Retinal pigment epithelial cell (primary cell): ENCODE results near the gene NUP35.
"Not testable (repeated sequence)": the region's sequence is repeated elsewhere in the genome, so short reads cannot be mapped to it uniquely, and the experiment has no call there.

Experiments
- DNase-seq: peaks from one replicate; pipeline ENCODE4 v3.0.0-alpha.2; 2010; ENCODE audit warnings: low read depth
- H3K4me3 ChIP-seq: 2 replicates; pipeline ENCODE4 v1.5.1; 2011; ENCODE audit warnings: mild to moderate bottlenecking, low read length, control low read depth, moderate library complexity
- TF ChIP-seq, protein P1 (sequence below): conservative IDR thresholded peaks from 2 replicates; pipeline ENCODE4 v1.5.1; 2011; ENCODE audit warnings: low read depth, low read length, control low read depth, inconsistent platforms

NUP35 gene

DNA sequence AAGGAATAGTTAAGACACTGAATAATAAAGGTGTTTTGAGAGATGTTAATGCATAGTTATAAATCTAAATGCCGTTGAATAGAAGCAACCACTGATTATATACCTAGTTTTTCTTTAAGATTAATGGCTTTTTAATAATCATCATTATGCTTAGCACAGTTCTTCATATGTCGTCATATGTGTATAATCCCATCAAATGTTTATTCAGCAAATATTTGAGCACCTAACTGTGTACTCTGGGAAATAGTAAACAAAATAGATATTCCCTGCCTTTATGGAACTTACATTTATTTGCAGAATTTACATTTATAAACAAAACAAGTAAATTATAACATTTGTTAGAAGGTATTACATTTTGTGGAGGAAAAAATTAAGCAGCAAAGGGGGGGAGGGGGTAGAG is 9.8 kb downstream of the NUP35 start:
- H3K4me3 ChIP-seq, result no peak overlapping the region
- TF ChIP-seq, protein P1, sequence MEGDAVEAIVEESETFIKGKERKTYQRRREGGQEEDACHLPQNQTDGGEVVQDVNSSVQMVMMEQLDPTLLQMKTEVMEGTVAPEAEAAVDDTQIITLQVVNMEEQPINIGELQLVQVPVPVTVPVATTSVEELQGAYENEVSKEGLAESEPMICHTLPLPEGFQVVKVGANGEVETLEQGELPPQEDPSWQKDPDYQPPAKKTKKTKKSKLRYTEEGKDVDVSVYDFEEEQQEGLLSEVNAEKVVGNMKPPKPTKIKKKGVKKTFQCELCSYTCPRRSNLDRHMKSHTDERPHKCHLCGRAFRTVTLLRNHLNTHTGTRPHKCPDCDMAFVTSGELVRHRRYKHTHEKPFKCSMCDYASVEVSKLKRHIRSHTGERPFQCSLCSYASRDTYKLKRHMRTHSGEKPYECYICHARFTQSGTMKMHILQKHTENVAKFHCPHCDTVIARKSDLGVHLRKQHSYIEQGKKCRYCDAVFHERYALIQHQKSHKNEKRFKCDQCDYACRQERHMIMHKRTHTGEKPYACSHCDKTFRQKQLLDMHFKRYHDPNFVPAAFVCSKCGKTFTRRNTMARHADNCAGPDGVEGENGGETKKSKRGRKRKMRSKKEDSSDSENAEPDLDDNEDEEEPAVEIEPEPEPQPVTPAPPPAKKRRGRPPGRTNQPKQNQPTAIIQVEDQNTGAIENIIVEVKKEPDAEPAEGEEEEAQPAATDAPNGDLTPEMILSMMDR, result no peak

DNA sequence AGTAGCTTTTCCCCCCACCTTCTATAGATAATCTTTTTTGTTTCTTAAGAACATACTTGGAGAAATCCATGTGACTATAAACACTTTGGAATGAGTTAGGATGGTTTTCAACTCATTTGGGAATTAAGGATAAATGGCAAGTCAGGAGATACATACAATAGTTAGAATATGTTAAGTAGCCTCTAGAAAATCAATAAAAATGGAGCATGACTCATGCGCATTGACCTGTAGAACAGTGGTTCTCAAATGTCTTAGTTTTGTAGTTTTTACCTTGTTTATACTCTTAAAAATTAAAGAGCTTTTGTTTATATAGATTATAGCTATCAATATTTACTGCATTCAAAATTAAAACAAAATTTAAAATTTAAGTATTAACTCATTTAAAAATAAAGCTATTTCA is 24.7 kb downstream of the NUP35 start:
- TF ChIP-seq, protein P1, result no peak
- DNase-seq, result no peak
- no peak overlapping the region for H3K4me3 ChIP-seq

More for the DNA sequence above, 9.8 kb downstream of the NUP35 start:
- no peak for DNase-seq

DNA sequence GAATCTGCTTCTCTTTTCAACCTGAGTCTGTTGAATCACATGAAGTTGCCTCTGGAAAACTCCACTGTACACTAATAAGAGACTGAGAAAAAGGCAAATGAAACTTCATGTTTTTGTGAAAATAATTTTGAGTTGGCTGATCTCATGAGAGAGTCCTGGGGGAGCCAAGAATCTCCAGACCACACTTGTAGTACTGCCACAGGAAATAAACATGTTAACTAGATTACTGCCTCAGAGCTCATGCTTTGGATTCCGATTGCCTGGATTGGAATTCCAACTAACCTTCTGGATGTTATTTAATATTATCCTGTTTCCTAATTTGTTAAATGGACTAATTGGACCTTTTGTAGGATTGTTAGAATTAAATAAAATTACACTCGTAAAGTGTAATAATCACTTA is 25.2 kb downstream of the NUP35 start:
- no peak overlapping the region for H3K4me3 ChIP-seq
- DNase-seq, result peak; percentile 60
- TF ChIP-seq, protein P1, result no peak

DNA sequence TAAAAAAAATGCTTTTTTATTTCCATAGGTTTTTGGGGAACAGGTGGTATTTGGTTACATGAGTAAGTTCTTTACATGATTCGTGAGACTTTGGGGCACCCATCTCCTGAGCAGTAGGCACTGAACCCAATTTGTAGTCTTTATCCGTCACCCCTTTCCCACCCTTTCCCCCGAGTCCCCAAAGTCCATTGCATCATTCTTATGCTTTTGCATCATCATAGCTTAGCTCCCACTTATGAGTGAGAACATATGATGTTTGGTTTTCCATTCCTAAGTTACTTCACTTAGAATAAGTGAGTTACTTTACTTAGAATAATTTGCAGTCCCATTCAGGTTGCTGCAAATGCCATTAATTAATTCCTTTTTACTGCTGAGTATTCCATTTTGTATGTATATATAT is 28.0 kb downstream of the NUP35 start:
- H3K4me3 ChIP-seq, DNase-seq: not testable (repeated sequence)

DNA sequence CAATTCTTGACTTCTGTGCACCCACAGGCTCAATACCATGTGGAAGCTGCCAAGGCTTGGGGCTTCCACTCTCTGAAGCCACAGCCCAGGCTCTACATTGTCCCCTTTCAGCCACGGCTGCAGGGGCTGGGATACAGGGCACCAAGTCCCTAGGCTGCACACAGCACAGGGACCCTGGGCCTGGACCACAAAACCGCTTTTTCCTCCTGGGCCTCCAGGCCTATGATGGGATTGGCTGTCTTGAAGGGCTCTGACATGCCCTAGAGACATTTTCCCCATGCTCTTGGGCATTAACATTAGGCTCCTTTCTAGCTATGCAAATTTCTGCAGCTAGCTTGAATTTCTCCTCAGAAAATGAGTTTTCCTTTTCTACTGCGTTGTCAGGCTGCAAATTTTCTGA is 29.7 kb downstream of the NUP35 start:
- TF ChIP-seq, protein P1, result no peak
- no peak for DNase-seq
- H3K4me3 ChIP-seq, result no peak overlapping the region

DNA sequence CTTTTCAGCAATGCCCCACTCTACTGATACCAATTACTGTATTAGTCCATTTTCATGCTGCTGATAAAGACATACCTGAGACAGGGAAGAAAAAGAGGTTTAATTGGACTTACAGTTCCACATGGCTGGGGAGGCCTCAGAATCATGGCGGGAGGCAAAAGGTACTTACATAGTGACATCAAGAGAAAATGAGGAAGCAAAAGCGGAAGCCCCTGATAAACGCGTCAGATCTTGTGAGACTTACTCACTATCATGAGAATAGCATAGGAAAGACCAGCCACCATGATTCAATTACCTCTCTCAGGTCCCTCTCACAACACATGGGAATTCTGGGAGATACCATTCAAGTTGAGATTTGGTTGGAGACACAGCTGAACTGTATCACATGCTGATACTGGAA is 30.5 kb downstream of the NUP35 start:
- H3K4me3 ChIP-seq, DNase-seq: not testable (repeated sequence)

DNA sequence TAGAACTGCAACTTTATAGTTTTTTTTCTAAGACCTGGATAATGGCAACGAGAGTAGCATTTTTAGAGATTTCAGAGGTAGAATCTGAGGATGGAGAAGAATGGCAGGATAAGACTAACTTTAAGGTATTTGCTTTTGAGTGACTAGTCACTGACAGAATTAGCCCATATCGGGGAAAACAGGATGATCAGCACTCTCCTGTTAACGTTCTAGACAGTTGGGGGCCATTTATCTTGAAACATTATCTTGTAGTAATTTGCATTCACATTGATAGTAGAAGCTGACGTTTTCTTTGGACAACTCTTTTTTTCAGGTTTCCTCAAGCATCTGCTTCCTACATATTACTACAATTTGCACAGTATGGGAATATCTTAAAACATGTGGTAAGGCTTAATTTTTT is 32.9 kb downstream of the NUP35 start:
- TF ChIP-seq, protein P1, result no peak
- DNase-seq, result no peak
- H3K4me3 ChIP-seq, result no peak overlapping the region

DNA sequence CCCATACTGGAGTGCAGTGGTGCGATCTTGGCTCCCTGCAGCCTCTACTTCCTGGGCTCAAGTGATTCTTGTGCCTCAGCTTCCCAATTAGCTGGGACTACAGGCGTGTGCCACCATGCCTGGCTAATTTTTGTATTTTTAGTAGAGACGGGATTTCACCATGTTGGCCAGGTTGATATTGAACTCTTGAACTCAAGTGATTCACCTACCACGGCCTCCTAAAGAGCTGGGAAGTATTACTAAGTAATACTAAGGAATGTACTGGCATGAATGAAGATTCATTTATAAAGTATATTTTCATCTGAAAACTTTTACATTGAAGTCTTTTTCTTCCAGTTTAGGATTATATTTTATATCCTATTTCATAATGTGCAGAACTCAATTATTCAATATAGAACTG is 38.1 kb downstream of the NUP35 start:
- DNase-seq, result peak; percentile 4
- TF ChIP-seq, protein P1, result no peak
- H3K4me3 ChIP-seq, result no peak overlapping the region
